Tibial nerve (tissue), 3 donors: ENCODE measurements around the gene NFATC1.

Experiments used
- CTCF ChIP-seq, 5 experiments: fragments of 200-600 bp in 3 of 5; fragments of 450-650 bp in 2 of 5; sonication (generic) in 3 of 5; IDR thresholded peaks; one replicate each; pipeline ENCODE4 v1.5.1; 2016 to 2019; ENCODE audit warnings: antibody characterized with exemption in 5 of 5, mild to moderate bottlenecking in 3 of 5, moderate library complexity in 2 of 5
- POLR2A ChIP-seq, 2 donors: fragments of 450-650 bp; IDR thresholded peaks; one replicate each; pipeline ENCODE4 v1.6.1; 2017; ENCODE audit warnings: antibody characterized with exemption in 2 of 2, mild to moderate bottlenecking in 2 of 2, moderate library complexity in 2 of 2

- TF ChIP-seq CTCF (IDR thresholded peaks at IDR 0.05) (no peak), POLR2A (IDR thresholded peaks at IDR 0.05) (no peak)
Observed at GRCh38 chr18:79571211-79572092, 175.7 kb downstream of the NFATC1 start.
